GM12878 (cell line): ENCODE data around the gene TPCN1. TPM values are rescaled to one million over a fixed set of nuclear protein-coding genes. Genes with fewer than 3 reads are reported as not detected.

Experiments
- ASH2L ChIP-seq: fragments of 300-600, 200-600 bp; sonication (generic); IDR thresholded peaks from 2 replicates; pipeline ENCODE4 v1.6.1; 2017; ENCODE audit warnings: low read depth, mild to moderate bottlenecking, borderline replicate concordance
- ATF3 ChIP-seq: IDR thresholded peaks from 2 replicates; pipeline ENCODE4 v1.6.1; 2011; ENCODE audit warnings: low read depth, mild to moderate bottlenecking, low read length, moderate library complexity, borderline replicate concordance; ENCODE audit errors: extremely low read depth
- BCL3 ChIP-seq: IDR thresholded peaks from 2 replicates; pipeline ENCODE4 v1.6.1; 2011; ENCODE audit warnings: borderline replicate concordance, low read depth, mild to moderate bottlenecking, moderate library complexity, low read length; ENCODE audit not compliant: insufficient read depth, poor library complexity, severe bottlenecking
- CBFB ChIP-seq: IDR thresholded peaks from 2 replicates; pipeline ENCODE4 v1.6.1; 2016; ENCODE audit warnings: antibody characterized with exemption, low read depth
- CBX3 ChIP-seq: fragments of 200-600 bp; sonication (generic); IDR thresholded peaks from 2 replicates; pipeline ENCODE4 v1.6.1; 2016; ENCODE audit warnings: low read depth, borderline replicate concordance
- CHD1 ChIP-seq: IDR thresholded peaks from 2 replicates; pipeline ENCODE4 v1.6.1; 2012; ENCODE audit warnings: low read depth, low read length, improper control_type of control experiment
- FOXK2 ChIP-seq: fragments of 450-650 bp; IDR thresholded peaks from 2 replicates; pipeline ENCODE4 v1.6.1; 2017; ENCODE audit warnings: mild to moderate bottlenecking, moderate library complexity
- HDAC6 ChIP-seq: fragments of 200-600 bp; sonication (generic); IDR thresholded peaks from one replicate; pipeline ENCODE4 v1.8.0; 2017; ENCODE audit warnings: antibody characterized with exemption; ENCODE audit not compliant: unreplicated experiment
- MYC ChIP-seq: IDR thresholded peaks from 2 replicates; pipeline ENCODE4 v1.6.1; 2011; ENCODE audit warnings: mild to moderate bottlenecking, low read length, moderate library complexity, inconsistent platforms; ENCODE audit not compliant: insufficient read depth, insufficient replicate concordance, insufficient read length, severe bottlenecking
- NFXL1 ChIP-seq: fragments of 450-650 bp; IDR thresholded peaks from 2 replicates; pipeline ENCODE4 v1.6.1; 2017; ENCODE audit warnings: antibody characterized with exemption, mild to moderate bottlenecking, borderline replicate concordance
- NFYA ChIP-seq: IDR thresholded peaks from 2 replicates; pipeline ENCODE4 v1.6.1; 2011; ENCODE audit warnings: low read depth, mild to moderate bottlenecking, low read length, improper control_type of control experiment, borderline replicate concordance
- NR2C1 ChIP-seq: fragments of 450-650 bp; IDR thresholded peaks from 2 replicates; pipeline ENCODE4 v1.6.1; 2017; ENCODE audit warnings: antibody characterized with exemption, mild to moderate bottlenecking, moderate library complexity
- PML ChIP-seq: IDR thresholded peaks from 2 replicates; pipeline ENCODE4 v1.6.1; 2012; ENCODE audit warnings: low read length, inconsistent platforms
- RAD51 ChIP-seq: fragments of 450-650 bp; IDR thresholded peaks from 2 replicates; pipeline ENCODE4 v1.6.1; 2016; ENCODE audit warnings: moderate library complexity, mild to moderate bottlenecking, inconsistent platforms
- RELA ChIP-seq: fragments of 450-650 bp; IDR thresholded peaks from 2 replicates; pipeline ENCODE4 v1.8.0; 2014; ENCODE audit warnings: borderline replicate concordance; ENCODE audit not compliant: partially characterized antibody
- SIN3A ChIP-seq: IDR thresholded peaks from 2 replicates; pipeline ENCODE4 v1.6.1; 2012; ENCODE audit warnings: low read depth, low read length, improper control_type of control experiment
- SIX5 ChIP-seq: IDR thresholded peaks from 2 replicates; pipeline ENCODE4 v1.6.1; 2011; ENCODE audit warnings: mild to moderate bottlenecking, low read depth, low read length, moderate library complexity; ENCODE audit not compliant: severe bottlenecking
- SREBF1 ChIP-seq: IDR thresholded peaks from 2 replicates; pipeline ENCODE4 v1.6.1; 2012; ENCODE audit warnings: mild to moderate bottlenecking, low read length
- SREBF2 ChIP-seq: IDR thresholded peaks from 2 replicates; pipeline ENCODE4 v1.6.1; 2012; ENCODE audit warnings: mild to moderate bottlenecking, low read length
- TCF7 ChIP-seq: IDR thresholded peaks from 2 replicates; pipeline ENCODE4 v1.6.1; 2014; ENCODE audit warnings: antibody characterized with exemption, borderline replicate concordance
- YBX1 ChIP-seq: fragments of 450-650 bp; IDR thresholded peaks from 2 replicates; pipeline ENCODE4 v1.6.1; 2016; ENCODE audit warnings: antibody characterized with exemption
- ZBTB33 ChIP-seq: fragments of 450-650 bp; IDR thresholded peaks from 2 replicates; pipeline ENCODE4 v1.6.1; 2017; ENCODE audit warnings: mild to moderate bottlenecking
- ZNF217 ChIP-seq: fragments of 450-650 bp; IDR thresholded peaks from 2 replicates; pipeline ENCODE4 v1.6.1; 2017; ENCODE audit warnings: antibody characterized with exemption, mild to moderate bottlenecking
- ZNF24 ChIP-seq: fragments of 450-650 bp; IDR thresholded peaks from 2 replicates; pipeline ENCODE4 v1.6.1; 2017; ENCODE audit warnings: antibody characterized with exemption, mild to moderate bottlenecking
- ZSCAN29 ChIP-seq: fragments of 450-650 bp; IDR thresholded peaks from 2 replicates; pipeline ENCODE4 v1.6.1; 2017; ENCODE audit warnings: mild to moderate bottlenecking, moderate library complexity
- polyA plus RNA-seq, 11 experiments: library from polyadenylated mRNA; depleted of rRNA in 4 of 11; unstranded in 6 of 11; stranded (reverse) in 5 of 11; fragments of >200 nt; fragmentation: Nextera tagmentation in 4 of 11; fragmentation: Illumina TruSeq in 1 of 11; extraction: Ambion mirVana in 4 of 11; extraction: Trizol in 1 of 11; gene quantifications; 1 replicate in 1 of 11; 2 replicates in 10 of 11; pipeline versions ENCODE4 v1.2.1 to v1.2.3, GENCODE V29; 2011 to 2016; ENCODE audit warnings: inconsistent platforms in 2 of 11, missing spikeins in 2 of 11, low read depth in 1 of 11
- total RNA-seq, 4 experiments: library from RNA; depleted of rRNA in 3 of 4; stranded (reverse); fragments of >200 nt in 3 of 4; fragmentation: Illumina TruSeq in 1 of 4; extraction: Trizol in 1 of 4; gene quantifications; 2 replicates each; pipeline versions ENCODE4 v1.2.1 to v1.2.3, GENCODE V29; 2013 to 2021

Gene TPCN1
- total and polyA plus RNA-seq, 10 of the 15 experiments (the other 5 are each of a cell fraction or from before 2014, with no cell fraction given), result 0.79 to 30.9 (median 19.4) TPM

- TF ChIP-seq MYC (no peak), SIX5 (no peak), ATF3 (no peak), SREBF2 (no peak), FOXK2 (no peak; the same call in 1 of the 2 replicates), ZNF24 (peak; percentile 61; the same call in 1 of the 2 replicates), CBX3 (no peak), NFYA (no peak), YBX1 (no peak), ZBTB33 (peak; percentile 73; the same call in 1 of the 2 replicates), ZNF217 (no peak; the same call in 1 of the 2 replicates), CHD1 (no peak), RAD51 (peak; percentile 61), SIN3A (no peak), HDAC6 (no peak), CBFB (peak; percentile 100), NFXL1 (no peak), RELA (peak; percentile 79), ZSCAN29 (peak; percentile 37; the same call in 1 of the 2 replicates), NR2C1 (peak; percentile 25; the same call in 1 of the 2 replicates), SREBF1 (no peak), PML (peak; percentile 54; the same call in 1 of the 2 replicates), BCL3 (peak; percentile 78), TCF7 (peak; percentile 92), ASH2L (peak; percentile 99)
Observed at GRCh38 chr12:113208041-113208934, 13.0 kb upstream of the TPCN1 start (continued).
